Tibial nerve (tissue), 3 donors: ENCODE measurements around the gene JAKMIP2.

Experiments used
- CTCF ChIP-seq, 5 experiments: fragments of 200-600 bp in 3 of 5; fragments of 450-650 bp in 2 of 5; sonication (generic) in 3 of 5; IDR thresholded peaks; one replicate each; pipeline ENCODE4 v1.5.1; 2016 to 2019; ENCODE audit warnings: antibody characterized with exemption in 5 of 5, mild to moderate bottlenecking in 3 of 5, moderate library complexity in 2 of 5
- POLR2A ChIP-seq, 2 donors: fragments of 450-650 bp; IDR thresholded peaks; one replicate each; pipeline ENCODE4 v1.6.1; 2017; ENCODE audit warnings: antibody characterized with exemption in 2 of 2, mild to moderate bottlenecking in 2 of 2, moderate library complexity in 2 of 2

- TF ChIP-seq CTCF (IDR thresholded peaks at IDR 0.05) (no peak), POLR2A (IDR thresholded peaks at IDR 0.05) (no peak)
Measured at GRCh38 chr5:147699496-147700088, 82.9 kb downstream of the JAKMIP2 start.
